Stimulated activated CD8-positive, alpha-beta memory T cell treated with anti-CD3 and anti-CD28 coated beads, Interleukin-15, amount 100 ng/mL, for 4 hours (primary cell): ENCODE results near the gene ALG11.
A peak's percentile ranks its signal among the peaks of the same experiment; 100 is the strongest.
"Not testable (repeated sequence)": the region's sequence is repeated elsewhere in the genome, so short reads cannot be mapped to it uniquely, and the experiment has no call there.

ENCODE experiments used
- DNase-seq, 2 donors: peaks; one replicate each; pipeline ENCODE4 v3.0.0-alpha.2; 2020; ENCODE audit warnings: low read depth in 2 of 2

Gene ALG11, protein sequence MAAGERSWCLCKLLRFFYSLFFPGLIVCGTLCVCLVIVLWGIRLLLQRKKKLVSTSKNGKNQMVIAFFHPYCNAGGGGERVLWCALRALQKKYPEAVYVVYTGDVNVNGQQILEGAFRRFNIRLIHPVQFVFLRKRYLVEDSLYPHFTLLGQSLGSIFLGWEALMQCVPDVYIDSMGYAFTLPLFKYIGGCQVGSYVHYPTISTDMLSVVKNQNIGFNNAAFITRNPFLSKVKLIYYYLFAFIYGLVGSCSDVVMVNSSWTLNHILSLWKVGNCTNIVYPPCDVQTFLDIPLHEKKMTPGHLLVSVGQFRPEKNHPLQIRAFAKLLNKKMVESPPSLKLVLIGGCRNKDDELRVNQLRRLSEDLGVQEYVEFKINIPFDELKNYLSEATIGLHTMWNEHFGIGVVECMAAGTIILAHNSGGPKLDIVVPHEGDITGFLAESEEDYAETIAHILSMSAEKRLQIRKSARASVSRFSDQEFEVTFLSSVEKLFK

DNA sequence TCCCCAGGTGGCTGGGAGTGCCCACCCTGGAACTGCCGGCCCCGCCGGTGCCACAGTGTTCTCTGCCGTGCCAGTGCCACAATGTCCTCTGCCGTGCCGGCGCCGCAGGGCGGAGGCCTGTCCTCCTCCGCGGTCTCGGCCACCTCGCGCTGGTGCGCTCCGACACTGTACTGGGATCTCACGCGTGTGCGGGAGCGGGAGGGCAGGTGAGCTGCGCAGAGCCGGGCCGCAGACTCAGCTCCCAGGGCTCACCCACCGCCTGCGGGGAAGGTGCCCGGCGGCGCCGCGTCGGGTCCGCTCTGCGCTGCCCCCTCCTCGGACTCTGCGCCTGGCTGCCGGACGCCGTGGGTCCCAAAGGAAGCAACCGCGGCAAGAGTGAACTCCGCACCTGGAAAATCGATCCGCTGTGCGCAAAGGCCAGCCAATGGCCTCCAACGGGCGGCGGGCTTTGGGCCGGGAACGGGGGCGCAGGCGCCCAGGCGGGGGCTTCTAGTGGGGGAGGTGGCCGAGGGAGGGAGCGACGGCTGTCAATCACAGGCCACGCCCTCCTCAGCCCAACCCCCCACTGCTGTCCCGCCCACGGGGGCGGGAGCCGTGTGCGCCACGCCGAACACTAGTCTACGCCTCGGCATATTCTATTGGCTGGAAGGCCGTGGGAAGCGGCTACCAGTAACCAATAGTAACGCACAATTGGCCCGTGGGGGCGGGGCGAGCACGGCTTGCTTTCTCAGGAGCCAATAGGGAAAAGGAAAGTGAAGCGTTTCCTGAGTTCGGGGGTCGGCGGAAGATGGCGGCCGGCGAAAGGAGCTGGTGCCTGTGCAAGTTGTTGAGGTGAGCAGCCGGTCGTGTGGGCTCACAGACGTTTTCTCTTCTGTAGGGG lies at the start of gene ALG11:
ALG11 (plus strand) TSS at position 767 of the 880 bp plus-strand sequence; CDS start at position 788, 21 bp downstream.
- peak; percentile 99 for DNase-seq

DNA sequence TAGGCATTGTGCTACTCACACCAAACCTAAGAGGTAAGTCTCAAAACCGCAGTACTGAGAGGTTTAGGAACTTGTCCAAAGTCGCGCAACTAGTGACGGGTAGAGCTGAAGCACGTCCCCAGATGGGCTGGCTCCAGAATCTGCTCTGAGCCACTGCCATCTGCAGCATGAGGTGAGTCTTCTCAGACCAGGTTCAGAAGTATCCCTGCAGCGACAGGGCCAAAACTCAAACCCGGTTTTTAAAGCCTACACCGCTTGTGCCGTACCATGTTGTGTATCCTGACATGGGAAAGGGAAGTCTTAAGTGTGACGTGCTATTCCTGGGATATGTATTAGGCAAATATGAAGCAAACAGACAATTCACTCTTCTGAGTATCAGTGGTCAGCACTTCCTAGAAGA lies 46.0 kb upstream of the ALG11 start:
- no peak for DNase-seq

DNA sequence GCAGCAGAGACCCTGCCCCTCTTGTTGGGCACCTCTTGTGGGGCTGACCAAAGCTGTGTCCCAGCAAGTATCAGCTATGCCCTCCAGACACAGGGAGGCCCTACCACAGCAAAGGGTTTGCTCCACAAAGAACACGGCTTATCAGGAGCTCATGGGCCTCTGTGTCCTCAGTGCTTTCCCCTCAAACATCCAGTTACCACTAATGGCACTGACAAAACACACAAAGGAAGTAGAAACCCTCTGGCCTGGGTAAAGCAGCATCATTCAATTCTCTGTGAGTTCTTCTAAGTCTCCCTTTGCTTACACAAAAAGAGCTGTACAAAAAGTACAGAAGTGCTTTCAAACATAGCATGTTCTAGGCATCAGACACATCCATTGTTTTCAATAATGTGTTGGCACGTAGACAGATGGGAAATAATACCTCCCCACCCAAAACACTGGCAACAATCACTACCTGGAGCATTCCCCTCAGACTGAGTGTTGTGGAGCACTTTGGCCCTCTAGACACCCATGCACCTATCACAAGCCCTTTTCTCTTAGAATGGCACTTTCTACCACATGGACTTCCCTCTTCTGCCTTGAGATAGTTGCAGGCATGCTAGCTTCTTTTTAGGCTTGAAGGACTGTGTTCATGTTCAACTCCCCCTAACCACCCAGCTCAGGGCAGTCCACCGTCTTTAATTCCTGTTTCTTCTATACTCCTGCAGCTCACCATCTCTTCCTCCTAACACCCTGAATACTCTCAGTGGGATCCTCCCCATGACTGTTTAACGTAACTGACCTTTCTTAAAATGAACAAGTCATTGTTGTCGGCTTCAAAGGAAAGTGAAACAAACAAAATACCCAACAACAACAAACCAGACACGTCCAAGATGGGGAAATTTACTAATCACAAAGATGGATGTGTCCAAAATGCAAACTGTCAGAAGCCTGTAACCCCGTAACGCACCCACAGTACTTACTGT lies 44.4 kb upstream of the ALG11 start:
- no peak for DNase-seq

DNA sequence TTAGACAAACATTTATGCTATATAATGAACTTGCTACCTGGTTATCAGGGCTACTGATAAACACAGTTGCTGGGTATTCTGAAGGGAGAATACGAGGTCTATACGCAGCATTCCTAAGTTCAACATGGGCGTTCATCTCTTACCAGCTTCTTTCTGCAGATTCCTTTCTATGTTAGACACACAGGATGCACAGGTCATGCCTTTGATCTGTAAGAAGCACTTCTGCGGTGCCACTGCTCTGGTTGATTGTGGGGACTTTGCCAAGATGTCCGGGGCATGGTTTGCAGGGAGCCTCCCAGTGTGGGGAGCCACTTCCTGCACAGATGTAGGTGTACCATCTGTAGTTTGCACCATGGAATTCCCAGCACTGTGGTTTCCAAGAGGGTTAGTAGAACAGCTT lies 41.8 kb upstream of the ALG11 start:
- no peak for DNase-seq

DNA sequence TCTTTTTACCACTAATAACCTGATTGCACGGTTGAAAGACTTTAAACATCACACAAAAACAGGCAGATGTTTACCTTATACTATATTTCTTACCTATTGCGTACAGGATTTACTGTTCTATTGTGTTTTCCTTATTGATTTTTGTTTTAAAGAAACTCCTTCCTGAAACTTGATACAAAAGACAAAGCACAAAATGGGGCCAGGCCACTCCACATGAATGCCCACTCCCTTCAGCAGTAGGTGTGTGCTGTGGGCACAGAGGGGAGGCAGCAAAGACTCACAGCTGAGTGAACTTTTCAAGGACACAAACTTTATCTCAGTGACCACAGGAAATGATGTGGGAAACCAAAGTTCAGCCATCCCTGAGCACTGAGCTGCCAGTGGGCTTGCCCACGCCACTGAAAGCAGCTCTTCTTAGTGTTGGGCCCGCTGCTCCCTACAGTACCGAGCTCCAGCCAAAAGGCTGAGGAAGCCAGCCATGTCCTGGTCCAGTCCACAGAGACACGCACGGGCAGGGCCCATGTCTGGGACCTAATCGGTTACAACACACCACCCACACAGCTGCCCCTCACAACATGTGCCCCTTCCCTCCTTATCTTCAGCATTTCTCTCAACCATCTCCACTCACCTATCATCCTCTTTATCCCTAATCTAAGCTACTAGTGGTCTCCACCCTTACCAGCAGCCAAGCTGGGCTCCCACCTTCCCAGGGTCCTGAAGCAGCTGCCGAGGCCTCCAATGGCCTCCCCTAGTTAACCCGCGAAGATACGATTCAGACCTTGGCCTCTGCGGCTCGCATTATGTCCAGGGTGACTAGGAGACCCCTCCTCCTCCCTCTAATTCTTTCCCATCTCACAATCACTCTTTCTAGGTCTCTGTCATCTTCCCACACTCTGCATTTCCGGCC lies 40.4 kb upstream of the ALG11 start:
- DNase-seq = no peak

DNA sequence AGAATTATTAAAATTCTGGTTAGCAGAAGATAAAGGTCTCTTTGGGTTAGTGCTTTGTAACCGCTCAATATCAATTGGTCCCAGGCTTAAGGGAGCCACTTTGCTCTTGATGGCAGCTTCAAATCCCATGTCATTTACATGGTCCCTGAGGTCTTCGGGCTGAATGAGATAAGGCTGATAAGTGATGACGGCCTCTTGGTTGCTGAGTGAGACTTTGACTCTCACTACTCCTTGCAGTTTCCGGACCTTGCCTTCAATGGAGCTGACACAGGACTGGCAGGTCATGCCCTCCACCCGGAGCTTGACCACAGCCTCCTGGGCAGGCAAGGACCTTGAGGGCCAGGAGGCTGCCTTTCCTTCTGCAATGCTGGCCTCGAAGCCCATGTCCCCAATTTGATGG lies 37.7 kb upstream of the ALG11 start:
- no peak for DNase-seq

DNA sequence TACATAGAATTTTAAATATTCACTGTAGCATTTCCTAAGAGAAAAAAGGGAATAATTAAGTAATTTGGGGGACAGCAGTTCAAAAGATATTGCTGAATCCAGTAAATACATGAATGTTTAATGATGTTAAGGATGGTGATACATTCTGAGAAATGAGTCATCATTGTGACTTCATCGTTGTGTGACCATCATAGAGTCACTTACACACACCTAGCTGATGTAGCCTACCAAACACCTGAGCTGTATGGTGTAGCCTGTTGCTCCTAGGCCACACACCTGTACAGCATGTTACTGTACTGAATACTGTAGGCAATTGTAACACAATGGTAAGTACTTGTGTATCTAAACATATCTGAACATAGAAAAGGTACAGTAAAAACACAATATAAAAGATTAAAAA lies 35.8 kb upstream of the ALG11 start:
- DNase-seq = no peak

DNA sequence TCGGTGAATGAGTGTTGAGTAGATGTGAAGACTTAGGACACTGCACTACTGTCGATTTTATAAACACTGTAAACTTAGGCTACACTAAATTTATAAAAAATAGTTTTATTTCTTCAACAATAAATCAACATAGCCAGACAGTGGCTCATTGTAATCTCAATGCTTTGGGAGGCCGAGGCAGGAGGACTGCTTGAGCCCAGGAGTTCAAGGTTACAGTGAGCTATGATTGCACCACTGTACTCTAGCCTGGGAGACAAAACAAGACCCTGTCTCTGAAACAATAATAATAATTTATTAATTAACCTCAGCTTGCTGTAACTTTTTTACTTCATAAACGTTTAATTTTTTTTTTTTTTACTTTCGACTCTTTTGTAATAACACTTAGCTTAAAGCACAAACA lies 35.3 kb upstream of the ALG11 start:
- DNase-seq = no peak

DNA sequence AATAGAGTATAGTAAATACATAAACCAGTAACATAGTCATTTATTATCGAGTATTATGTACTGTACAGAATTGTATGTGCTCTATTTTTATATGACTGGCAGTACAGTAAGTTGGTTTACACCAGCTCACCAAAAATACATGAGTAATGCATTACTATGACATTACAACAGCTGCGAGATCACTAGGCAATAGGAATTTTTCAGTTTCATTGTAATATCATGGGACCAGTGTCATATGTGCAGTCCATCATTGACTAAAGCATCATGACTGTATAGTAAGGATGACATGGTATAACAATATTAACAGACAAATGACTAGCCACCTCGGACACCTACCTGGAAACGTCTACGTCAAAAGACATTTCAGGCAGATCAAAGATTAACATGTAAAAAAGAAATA lies 34.6 kb upstream of the ALG11 start:
- DNase-seq = no peak

DNA sequence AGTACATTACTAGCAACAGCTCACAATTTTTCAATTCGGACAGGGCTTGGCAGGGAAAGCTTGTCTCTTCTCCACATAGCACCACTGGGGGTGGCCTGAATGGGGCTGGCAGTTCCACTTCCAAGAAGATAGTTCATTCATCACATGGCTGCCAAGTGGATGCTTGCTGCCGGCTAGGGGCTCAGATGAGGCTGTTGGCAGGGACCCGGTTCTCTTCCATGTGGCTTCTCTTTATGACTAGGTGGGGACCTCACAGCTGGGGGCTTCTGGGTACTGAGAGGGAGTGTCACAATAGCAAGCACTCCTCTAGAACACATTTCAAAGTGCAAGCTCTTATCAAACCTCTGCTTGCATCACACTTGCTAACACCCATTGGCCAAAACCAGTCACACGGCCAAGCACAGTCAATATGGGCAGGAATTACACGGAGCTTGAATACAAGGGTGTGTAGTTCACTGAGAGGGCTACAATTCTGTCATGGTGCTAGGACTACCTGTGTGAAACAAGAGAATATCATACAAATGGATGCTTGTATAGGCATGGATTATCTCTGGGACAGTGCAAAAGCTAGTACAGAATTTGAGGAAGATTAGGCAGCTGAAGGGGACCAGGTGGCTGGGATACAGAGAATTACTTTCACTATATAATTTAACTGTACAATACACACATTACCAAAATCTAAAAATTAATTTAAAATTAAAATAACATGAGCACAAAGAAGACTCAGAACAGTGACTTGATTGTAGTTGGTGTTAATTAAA lies 33.2 kb upstream of the ALG11 start:
- DNase-seq = no peak

DNA sequence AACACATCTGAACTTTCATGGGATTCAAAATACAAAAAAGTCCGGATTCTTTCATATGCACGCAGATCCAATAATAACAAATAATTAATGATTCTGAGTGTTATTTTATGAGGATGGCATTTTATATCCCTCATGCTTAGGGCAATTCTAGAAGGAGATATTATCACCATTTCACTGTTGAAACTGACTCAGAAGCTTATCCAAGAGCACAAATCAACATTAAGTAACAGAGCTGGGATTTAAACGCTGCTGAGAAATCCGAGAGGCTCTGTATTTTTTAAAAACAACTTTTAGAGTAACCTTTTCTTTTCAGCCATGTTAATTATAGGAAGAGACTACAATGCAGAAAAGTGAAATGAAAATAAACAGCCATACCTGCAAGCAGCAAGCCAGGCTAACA lies 31.3 kb upstream of the ALG11 start:
- DNase-seq = no peak

DNA sequence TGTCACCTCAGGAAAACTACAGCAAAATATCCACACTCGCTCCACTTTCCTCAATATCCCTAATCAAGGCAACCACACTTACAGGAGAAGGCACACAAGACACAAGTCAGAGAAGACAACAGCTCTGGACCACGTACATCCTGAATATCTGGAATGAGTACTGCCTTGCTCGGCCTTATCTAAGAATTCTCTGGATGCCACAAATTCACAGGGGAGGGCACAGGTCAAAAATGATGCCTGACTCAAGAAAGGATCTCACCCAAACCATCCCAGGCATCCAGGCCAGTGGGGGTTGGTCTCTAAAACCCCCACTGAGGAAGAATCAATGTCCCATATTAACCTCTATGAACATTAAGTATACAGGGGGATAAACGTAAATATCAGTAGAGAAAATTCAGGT lies 30.8 kb upstream of the ALG11 start:
- no peak for DNase-seq

DNA sequence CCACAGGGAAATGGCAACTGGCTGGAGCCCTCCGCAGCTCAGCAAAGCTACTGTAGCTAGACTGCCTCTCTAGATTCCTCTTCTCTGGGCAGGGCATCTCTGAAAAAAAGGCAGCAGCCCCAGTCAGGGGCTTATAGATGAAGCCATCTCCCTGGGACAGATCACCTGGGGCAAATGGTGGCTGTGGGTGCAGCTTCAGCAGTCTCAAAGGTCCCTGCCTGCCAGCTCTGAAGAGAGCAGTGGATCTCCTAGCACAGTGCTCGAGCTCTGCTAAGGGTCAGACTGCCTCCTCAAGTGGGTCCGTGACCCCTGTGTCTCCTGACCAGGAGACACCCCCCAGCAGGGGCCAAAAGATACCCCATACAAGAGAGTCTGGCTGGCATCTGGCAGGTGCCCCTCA lies 28.9 kb upstream of the ALG11 start:
- not testable (repeated sequence) for DNase-seq

DNA sequence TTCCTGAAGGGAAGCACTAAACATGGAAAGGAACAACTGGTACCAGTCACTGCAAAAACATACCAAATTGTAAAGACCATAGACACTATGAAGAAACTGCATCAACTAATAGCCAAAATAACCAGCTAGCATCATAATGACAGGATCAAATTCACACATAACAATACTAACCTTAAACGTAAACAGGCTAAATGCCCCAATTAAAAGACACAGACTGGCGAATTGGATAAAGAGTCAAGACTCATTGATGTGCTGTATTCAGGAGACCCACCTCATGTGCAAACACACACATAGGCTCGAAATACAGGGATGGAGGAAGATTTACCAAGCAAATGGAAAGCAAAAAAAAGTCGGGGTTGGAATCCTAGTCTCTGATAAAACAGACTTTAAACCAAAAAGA lies 27.3 kb upstream of the ALG11 start:
- DNase-seq = not testable (repeated sequence)

DNA sequence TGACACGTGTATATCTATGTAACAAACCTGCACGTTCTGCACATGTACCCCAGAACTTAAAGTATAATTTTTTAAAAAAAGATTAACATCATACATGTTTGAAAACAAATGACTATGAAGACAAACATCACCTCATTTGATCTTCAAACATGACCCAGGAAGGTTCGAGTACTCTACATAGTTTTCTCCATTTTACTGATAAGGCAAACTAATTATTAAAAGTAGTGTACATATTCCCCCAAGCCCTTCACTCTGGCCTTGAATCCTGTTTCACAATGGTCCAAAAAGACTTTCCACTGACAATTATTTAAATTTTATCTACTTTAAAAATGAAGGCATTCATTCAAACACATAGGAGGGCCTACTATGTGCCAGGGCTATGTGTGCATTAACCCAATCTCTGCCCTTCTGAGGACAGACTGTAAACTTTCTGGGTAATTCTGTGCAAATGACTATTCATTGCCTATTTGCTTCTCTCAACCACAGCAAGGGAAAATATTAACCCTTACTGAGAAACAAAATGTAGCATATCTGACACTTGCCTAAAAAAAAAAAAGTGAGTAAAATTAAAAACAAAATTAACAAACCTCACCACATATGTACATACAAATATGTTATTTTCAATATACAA lies 23.1 kb upstream of the ALG11 start:
- no peak for DNase-seq

DNA sequence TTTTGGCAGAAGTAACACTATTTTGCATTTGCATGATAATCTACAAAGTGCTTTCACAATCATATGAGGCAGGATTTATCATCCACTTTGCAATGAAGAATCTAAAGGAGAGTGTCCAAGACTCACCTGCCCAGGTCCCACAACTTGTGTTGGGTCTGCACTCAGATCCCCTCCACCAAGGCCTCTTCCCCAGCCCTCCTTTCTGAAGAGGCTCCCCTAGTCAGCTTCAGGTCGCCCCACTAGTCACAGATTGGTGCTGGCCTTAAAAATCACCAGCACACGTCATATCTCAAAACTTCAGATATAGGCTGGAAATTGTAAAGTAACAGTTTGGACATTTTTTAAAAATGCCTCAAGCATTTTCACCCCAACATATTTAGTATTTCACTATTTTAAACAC lies 18.5 kb upstream of the ALG11 start:
- DNase-seq = no peak

DNA sequence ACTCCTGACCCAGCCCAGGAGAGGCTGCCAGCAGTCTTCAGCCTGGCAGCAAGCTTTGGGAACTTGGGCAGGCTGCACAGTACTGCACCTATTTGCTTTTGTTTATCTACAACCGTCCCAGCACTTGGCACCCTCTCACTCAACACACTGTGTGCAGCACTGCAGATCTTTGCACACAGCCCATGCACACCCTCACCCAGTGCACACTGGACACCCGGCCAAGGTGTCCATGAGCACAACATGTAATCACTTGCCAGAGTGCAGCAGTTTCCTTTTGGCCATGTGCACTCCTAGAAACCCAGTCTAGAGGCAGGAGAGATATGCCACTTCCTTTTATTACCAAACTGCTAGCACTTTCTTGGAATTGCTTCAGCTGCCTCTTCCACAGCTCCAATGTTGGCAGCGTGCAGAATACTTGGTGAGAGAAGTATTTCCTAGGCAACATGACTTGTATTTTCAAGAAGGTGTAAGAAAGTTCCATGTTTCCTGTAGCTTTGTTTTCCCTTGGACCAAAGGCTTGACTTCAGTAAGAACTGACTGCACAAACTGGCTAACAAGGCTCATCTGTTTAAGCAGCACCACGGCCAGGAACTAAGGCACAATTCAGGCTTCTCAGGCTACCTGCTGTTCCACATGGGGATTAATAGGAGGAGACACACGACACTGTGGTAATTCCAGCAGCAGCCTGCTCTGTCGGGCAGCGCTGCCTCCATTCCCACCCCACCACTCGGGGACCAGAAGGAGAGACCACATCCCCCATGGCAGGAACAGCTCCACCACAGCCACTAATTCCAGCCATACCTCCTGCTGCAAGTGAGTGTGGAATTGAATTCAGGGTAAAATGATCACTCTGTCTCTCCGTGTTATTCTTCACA lies 16.3 kb upstream of the ALG11 start:
- DNase-seq = no peak

DNA sequence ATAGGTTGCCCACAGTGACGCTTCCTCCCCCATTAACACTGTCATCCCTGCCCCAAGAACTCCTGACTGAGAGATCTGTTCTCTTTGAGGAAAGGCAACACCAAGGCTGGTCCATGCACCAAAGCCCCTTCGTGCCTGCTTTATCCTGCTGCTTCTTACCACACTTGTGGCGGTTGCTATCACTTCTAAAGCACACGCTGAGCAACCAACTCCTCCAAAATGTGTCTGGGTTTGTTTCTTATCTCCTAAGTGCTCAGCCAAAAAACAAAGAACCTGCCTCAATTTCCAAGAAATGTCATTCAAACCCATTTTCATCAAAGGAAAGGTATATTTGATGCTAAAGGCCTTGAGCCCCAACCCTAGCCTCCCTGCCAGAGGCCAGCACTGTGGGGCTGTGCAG lies 15.6 kb upstream of the ALG11 start:
- DNase-seq = no peak
